GM21786 (cell line): ENCODE data around the gene SCFD2.

ENCODE experiments used
- ATAC-seq: cut with Tn5 transposase; IDR thresholded peaks from one replicate; pipeline ENCODE4 v1.9.1; 2021; ENCODE audit not compliant: unreplicated experiment

The SCFD2 gene

DNA sequence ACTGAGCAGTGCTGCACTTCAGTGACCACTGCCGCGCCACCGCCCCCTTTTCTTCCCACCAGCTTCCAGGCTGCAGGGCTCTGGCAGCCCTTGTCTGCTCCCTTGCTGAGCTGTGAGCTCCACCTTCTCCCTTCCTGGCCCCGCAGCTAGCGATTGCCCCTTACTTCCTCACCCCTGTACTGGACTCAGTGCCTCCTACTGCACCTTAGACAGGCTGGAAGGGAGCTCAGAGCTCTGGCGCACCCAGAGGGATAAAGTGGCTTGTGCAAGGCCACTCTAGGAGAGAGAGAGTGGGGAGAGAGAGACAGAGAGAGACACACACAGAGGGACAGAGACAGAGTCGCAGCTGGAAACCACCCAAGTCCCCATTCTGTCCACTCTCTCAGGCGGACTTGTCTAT lies 497.7 kb downstream of the SCFD2 start:
- ATAC-seq: no peak

DNA sequence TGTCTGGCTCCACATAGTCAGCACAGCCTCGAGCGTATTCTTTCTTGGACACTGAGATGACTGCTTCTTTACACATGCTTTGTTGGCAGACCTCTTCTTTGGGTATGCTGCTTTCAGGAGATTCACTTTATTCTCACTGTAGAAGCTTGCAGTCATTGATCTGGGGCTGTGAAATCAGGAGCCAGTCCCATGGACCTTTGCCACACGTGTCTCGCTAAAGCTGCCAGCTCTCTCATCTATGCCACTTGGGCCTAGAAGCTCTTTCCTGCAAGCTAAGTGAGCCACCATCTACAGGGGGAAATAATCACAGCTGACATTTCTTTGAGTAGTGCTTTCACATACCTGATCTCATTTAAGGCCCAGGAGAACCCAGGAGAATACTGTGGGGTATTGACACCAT lies 498.7 kb downstream of the SCFD2 start:
- ATAC-seq: no peak

DNA sequence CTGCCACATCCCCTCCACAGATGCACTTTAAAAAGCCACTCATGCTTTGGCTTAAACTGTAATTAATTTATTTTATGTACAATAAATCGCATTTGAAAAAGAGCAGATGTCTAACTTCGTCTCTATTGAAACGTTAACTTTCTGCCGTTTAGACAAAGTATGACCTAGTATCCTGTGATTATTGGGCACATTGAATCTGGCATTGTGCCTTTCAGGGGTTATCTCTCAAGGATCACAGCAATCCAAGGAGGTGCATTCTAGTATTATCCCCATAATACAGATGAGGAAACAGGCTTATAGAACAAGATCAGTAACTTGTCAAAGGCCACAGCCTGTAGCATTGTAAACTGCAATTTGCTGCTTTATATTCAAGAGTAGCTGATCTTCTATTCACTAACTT lies 499.1 kb downstream of the SCFD2 start:
- no peak for ATAC-seq

DNA sequence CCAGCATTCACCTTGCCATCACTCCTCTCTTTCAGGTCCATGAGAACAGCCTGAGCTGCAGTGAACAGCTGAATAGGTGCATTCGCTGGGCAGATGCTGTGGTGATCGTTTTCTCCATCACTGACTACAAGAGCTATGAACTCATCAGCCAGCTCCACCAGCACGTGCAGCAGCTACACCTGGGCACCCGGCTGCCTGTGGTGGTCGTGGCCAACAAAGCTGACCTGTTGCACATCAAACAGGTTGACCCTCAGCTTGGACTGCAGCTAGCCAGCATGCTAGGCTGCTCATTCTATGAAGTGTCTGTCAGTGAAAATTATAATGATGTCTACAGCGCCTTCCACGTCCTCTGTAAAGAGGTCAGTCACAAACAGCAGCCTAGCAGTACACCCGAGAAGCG lies 500.6 kb downstream of the SCFD2 start:
- no peak for ATAC-seq

DNA sequence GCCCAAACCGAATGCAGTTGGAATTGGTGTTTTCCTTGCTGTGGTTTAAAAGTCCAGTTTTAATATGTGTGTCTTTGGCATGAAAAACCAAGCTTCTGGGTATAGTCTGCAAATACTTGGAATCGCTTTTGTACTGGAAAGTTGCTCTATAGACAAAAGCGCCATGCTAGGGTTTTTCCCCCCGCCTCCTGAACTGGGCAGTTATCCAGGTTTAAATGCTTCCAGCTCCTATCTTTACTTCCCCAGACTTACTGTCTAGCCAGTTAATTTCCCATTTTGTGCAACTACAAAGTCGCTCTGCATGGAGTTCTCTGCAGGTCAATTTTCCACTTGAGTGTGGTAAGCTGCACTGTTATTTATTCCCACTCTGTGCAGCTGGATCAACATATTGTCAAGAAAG lies 501.1 kb downstream of the SCFD2 start:
- no peak for ATAC-seq

GRCh38 chr4:52863324-52863723 lies 502.5 kb downstream of the SCFD2 start:
- no peak for ATAC-seq

DNA sequence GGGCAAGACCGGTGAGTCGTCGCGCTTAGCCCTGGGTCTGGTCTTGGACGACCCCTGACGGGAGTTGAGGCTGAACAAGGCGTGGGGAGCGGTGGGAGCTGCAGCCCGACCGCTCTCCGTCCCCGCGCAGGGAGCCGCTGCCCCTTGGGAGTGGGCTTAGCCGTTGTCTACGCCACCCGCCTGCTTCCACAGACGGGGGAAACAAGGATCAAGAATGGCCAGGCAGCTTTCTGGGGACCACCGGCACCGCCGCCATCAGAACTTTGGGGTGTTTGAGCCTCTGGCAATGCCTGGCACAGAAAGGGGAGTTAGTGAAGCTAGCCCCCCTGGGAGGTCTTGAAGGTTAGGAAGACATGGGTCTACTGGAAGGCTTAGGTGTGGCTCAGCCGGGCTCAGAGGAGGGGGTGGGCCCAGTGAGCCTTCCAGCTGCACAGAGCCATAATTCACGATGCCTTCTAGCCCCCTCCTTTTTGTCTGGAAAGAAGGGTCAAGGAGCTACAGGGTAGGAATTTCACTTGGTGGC lies 503.2 kb downstream of the SCFD2 start:
- no peak for ATAC-seq

DNA sequence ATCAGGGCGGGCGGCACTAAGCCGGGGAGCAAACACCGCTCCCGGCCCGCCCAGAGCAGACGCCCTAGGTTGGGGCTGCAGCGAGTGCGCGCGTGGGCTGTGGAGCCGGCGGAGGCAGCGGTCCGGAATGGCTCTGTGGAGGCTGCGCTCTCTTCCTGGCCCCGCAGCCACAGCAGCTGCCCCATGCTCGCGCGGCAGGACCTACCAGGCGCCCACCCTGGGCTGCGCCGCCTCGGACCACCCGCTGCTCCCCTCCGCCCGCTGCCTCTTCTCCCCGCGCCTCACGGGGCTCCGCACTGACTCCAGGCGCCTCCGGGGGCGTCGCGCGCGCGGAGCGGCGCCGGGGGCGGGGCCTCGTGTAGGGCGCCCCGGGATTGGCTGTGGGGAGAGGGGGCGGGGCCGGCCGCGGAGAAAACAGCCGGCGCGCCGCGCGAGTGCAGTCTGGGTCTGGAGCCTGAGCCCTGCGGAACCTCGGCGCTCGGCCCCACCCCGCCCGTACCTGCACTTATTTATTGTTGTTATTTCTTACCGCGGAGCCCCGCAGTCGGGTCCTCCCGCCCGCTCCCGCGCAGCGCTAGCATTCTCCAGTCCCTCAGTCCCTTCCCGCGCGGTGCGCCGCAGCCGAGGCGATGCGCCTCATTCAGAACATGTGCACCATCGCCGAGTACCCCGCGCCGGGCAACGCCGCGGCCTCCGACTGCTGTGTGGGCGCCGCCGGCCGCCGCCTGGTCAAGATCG lies 503.8 kb downstream of the SCFD2 start, which contains the start of gene RASL11B:
Gene RASL11B (plus strand): TSS at position 439 of the 738 bp plus-strand sequence. CDS start 191 bp downstream, at position 630.
- ATAC-seq: peak; percentile 99

- no peak for ATAC-seq
Measured at GRCh38 chr4:52861171-52861823, 504.6 kb downstream of the SCFD2 start.

DNA sequence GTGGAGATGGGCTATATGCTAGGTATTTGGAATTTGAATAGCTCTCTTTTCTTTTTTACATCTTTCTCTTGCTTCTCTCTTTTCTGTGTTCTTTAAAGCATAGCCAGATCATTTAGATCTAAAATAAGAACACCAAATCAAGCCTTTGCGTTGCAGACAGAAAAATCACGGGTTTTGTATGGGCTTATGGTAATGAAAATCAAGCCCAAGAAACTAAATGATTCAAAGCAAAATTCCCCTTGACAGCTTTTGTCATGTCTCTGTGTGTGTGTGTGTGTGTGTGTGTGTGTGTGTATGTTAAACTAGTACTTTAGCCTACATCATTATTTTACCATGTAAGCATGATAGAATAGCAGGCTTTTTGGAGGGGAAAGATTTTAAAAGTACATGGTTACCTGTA lies 505.5 kb downstream of the SCFD2 start:
- ATAC-seq: no peak

GRCh38 chr4:52856801-52857200 lies 509.1 kb downstream of the SCFD2 start:
- no peak for ATAC-seq

DNA sequence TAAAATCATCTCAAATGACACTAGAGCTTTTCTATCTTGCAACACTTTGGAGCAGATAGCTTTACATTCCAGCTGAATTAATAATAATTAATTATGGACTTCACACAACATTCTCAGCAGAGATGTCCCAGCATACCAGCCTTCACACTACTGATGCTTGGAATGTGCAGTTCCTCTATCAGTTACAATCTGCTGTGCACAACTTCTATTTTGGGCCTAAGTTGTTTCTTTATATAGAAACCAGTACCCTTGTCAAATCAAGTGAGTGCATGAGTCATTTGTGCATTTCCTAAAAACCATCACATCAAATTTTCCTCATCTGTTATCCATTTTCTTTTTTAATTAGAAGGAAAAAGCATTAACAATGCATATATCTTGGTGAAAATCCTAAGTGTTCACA lies 512.5 kb downstream of the SCFD2 start:
- ATAC-seq: no peak

- ATAC-seq: no peak
Measured at GRCh38 chr4:52852711-52853110, 513.1 kb downstream of the SCFD2 start.

GRCh38 chr4:52852041-52852440 lies 513.8 kb downstream of the SCFD2 start:
- no peak for ATAC-seq

DNA sequence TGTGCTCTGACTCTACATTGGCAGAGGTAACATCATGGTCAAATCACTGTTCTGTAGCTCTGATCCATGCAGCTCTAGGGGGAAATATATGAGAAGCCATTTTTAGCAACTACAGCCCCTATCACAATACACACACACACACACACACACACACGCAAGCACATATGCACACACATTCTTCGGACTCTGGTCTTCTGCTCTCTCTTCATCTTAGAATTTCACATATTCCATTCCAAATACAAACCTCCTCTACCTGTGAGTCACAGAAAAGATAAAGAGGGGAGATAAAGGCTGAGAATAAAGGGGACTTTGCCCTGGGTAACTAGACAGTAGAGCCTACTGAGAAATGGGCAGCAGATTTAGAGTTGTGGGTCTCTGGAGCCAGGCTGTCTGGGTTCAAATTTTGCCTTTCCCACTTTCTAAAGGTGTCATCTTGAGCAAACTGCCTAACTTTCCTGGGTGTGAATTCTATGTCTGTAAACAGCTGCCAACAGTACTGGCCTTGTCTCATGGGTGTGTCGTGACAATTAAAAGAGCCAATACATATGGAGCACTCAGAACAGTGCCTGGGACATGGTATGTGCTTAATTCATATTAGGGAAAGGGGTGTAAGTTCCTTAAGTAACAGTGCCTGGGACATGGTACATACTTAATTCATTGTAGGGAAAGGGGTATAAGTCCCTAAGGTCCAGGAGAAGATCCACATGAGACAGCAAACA lies 515.3 kb downstream of the SCFD2 start:
- no peak for ATAC-seq

- no peak for ATAC-seq
Measured at GRCh38 chr4:52848254-52848653, 517.6 kb downstream of the SCFD2 start.

GRCh38 chr4:52846502-52846901 lies 519.4 kb downstream of the SCFD2 start:
- ATAC-seq: no peak

GRCh38 chr4:52844596-52844995 lies 521.3 kb downstream of the SCFD2 start:
- no peak for ATAC-seq

DNA sequence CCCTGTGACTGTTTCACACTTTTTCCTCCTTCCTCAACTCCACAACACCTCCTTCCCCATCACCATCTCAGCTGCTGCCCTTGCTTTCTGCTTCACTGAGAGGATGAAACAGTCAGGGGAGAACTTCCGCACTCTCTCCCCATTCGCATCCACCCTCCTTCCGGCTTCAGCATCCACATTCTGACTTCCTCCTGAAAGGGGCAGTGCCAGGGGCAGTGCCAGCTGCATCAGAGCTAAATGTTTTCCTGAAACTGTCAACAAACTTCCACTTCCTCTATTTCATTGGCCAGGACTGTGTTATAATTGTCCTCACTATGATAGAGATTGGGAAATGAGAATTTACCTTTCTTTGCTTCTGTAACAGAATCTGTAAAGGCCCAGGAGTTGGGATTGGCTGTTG lies 521.9 kb downstream of the SCFD2 start:
- ATAC-seq: peak; percentile 70

- no peak for ATAC-seq
Measured at GRCh38 chr4:52843351-52843750, 522.5 kb downstream of the SCFD2 start.

GRCh38 chr4:52842792-52843191 lies 523.1 kb downstream of the SCFD2 start:
- ATAC-seq: no peak
